ENCODE results near the gene COL27A1. TPM values are rescaled to one million over a fixed set of nuclear protein-coding genes. Genes with fewer than 3 reads are reported as not detected.

Gene COL27A1
- total RNA-seq, 2 donors from 2014 or later = 8.7 to 54.8 TPM

DNA sequence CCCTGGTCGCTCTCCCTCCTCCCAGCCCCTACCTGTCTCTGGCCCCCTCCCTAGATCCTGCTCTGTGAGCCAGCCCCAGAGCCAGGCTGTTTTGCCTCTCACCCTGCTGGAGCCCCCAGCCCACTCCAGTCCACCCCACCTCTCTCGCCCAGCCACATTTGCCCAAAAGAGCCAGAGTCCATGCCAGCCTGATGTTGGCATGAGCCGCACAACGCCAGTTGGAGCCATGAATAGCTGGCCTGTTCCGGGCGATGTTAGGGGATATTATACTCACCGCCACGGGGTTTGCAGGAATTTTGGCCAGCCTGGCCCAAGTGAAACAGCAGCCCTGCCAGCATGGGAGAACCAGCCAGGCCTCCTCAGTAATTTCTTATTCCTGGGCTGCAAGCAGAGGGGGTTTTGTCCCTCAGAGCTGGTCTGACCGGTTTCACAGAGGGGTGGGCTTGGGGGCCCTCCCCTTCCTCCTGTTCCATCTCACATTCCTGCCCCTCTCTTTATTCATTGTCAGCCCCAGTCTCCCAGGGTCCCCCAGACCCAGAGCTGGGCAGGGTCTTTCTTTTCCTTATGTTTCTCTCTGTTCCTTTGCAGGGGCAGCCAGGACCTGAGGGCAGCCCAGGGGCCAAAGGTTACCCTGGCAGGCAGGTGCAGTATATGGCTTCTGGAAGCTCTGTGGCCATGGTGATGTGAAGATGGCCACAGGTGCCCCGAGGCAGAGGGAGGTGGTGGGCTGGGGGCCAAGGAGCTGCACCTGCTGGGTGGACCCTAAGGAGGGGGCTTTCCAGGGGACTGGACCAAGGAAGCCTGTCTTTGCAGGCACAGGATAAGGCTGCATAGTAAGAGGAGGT is 50.1 kb downstream of the COL27A1 start:
- DNase-seq (ENCODE audit: low spot score) = peak; percentile 18
- H3K27ac ChIP-seq = peak overlapping the region in 1 of 2 donors; percentile 50
- no peak for TF ChIP-seq POLR2A (IDR thresholded peaks at IDR 0.05)
- TF ChIP-seq POLR2AphosphoS5 (IDR thresholded peaks at IDR 0.05) = no peak
- TF ChIP-seq, protein P1, sequence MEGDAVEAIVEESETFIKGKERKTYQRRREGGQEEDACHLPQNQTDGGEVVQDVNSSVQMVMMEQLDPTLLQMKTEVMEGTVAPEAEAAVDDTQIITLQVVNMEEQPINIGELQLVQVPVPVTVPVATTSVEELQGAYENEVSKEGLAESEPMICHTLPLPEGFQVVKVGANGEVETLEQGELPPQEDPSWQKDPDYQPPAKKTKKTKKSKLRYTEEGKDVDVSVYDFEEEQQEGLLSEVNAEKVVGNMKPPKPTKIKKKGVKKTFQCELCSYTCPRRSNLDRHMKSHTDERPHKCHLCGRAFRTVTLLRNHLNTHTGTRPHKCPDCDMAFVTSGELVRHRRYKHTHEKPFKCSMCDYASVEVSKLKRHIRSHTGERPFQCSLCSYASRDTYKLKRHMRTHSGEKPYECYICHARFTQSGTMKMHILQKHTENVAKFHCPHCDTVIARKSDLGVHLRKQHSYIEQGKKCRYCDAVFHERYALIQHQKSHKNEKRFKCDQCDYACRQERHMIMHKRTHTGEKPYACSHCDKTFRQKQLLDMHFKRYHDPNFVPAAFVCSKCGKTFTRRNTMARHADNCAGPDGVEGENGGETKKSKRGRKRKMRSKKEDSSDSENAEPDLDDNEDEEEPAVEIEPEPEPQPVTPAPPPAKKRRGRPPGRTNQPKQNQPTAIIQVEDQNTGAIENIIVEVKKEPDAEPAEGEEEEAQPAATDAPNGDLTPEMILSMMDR (IDR thresholded peaks at IDR 0.05) = no peak

DNA sequence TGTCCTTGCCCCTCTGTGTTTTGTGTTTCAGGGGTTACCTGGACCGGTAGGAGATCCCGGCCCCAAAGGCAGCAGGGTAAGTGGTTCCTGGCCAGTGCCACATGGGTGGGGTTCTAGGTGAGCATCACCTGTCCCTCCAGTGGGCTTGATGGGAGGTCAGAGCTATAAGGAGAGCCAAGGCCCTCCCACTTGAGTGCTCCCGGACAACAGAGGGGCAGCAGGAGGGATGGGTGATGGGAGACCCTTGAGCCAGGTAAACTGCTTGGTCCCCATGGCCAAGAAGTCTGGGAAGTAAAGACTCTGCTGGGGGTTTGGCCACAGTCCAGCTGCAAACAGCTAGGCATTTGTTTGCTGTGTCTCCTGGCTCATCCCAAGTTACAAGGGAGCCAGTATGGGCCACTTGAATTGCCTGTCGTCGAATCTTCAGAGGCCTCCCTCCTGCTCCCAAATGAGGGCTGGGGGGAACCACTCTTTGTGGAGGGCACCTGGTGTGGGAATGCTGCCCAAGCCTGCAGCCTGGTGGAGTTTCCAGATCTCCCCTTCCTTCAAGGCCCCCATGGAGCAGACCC is 51.0 kb downstream of the COL27A1 start:
- intact Hi-C loops (cut with DNase I) = no loop called here
- H3K27ac ChIP-seq = peak overlapping the region; percentile 24 to 50

More for the DNA sequence above, 50.1 kb downstream of the COL27A1 start:
- H3K9me3 ChIP-seq = no peaks in the 10 kb centered on the region
- WGBS = 24% methylated on average over 9 of the region's 10 CpGs
- intact Hi-C loops (cut with DNase I) = no loop called here
- no peak overlapping the region for H3K4me3 ChIP-seq
- H3K36me3 ChIP-seq = no peaks in the 10 kb centered on the region
- no peaks in the 10 kb centered on the region for H3K27me3 ChIP-seq (replicated peaks; ENCODE audit: insufficient read depth)
- peaks cover 2% of the 10 kb centered on the region for H3K4me1 ChIP-seq (replicated peaks)

DNA sequence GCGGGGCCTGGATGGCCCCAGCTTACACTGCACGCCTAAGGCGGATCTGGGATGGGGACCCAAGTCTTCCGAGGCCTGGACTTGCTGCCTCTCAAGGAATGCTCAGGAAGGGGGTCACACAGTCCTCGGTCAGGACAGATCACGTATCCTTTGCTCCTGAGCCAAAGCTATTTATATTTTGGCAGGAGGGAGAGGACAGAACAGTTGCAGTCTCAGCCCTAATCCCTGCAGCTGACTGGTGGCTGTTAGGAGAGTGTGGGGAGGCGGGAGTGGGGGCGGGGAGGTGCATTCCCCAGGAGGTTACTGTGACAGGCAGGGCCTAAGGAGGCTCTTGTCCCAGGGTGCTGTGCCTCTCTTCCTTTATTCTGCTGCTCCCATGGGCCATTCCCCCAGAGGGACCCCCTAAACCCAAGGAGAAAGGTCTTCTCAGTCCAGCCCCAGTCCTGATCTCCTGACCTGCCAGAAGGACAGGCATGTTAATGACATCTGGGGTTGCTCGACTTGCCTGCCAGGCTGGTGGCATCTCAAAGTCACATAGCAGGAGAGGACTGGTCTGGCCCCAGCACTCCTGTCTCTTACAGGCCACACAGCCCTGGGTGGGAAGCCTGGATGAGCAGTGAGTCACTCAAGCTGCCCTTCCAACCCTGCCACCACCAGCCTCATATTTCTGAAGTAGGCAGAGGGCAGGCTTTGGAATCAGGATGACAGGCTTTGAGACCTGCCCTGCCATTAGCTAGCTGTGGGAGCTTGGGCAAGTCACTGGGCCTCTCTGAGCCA is 51.9 kb downstream of the COL27A1 start:
- Histone ChIP-seq H3K9me3 (no peaks in the 10 kb centered on the region), H3K36me3 (no peaks in the 10 kb centered on the region), H3K4me3 (no peak overlapping the region), H3K27ac (peak overlapping the region; percentile 24 to 50), H3K27me3 (replicated peaks; ENCODE audit: insufficient read depth) (no peaks in the 10 kb centered on the region), H3K4me1 (replicated peaks) (peaks cover 2% of the 10 kb centered on the region)
- TF ChIP-seq POLR2AphosphoS5 (IDR thresholded peaks at IDR 0.05) (peak; percentile 46), POLR2A (IDR thresholded peaks at IDR 0.05) (no peak)
- intact Hi-C loops (cut with DNase I) = no loop called here
- peak; percentile 36 for DNase-seq (ENCODE audit: low spot score)
- 18% methylated on average over 9 of the region's 9 CpGs for WGBS

More for the DNA sequence above, 51.0 kb downstream of the COL27A1 start:
- H3K36me3 ChIP-seq = no peaks in the 10 kb centered on the region
- H3K9me3 ChIP-seq = no peaks in the 10 kb centered on the region
- no peak for DNase-seq (ENCODE audit: low spot score)
- no peaks in the 10 kb centered on the region for H3K27me3 ChIP-seq (replicated peaks; ENCODE audit: insufficient read depth)
- no peak overlapping the region for H3K4me3 ChIP-seq
- WGBS = 58% methylated on average over 5 of the region's 5 CpGs
- TF ChIP-seq, protein P1 (IDR thresholded peaks at IDR 0.05) = no peak
- TF ChIP-seq POLR2AphosphoS5 (IDR thresholded peaks at IDR 0.05) (no peak), POLR2A (IDR thresholded peaks at IDR 0.05) (no peak)
- H3K4me1 ChIP-seq (replicated peaks) = peaks cover 2% of the 10 kb centered on the region

DNA sequence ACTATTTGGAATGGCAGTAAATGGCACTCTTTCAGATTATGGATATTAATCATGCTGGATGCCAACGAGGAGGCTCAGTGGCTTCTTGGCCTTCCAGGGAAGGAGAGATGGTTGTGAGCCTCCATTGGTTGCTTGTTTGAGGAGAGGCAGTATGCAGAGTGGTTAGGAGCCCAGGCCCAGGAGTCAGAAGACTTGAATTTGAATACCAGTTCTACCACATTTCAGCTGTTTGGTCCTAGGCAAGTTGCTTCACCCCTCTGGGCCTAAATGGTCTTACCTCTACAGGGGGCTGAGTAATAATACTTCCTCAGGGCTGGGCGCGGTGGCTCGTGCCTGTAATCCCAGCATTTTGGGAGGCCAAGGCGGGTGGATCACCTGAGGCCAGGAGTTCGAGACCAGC is 52.5 kb downstream of the COL27A1 start:
- intact Hi-C loops (cut with DNase I) = no loop called here
- no peak for DNase-seq (ENCODE audit: low spot score)
- Histone ChIP-seq H3K4me1 (replicated peaks) (peaks cover 2% of the 10 kb centered on the region), H3K9me3 (no peaks in the 10 kb centered on the region), H3K4me3 (no peak overlapping the region), H3K36me3 (no peaks in the 10 kb centered on the region), H3K27ac (peak overlapping the region in 1 of 2 donors; percentile 50), H3K27me3 (replicated peaks; ENCODE audit: insufficient read depth) (no peaks in the 10 kb centered on the region)
- 87% methylated on average over 6 of the region's 6 CpGs for WGBS
- TF ChIP-seq, protein P1 (IDR thresholded peaks at IDR 0.05) = no peak
- no peak for TF ChIP-seq POLR2AphosphoS5 (IDR thresholded peaks at IDR 0.05)
- TF ChIP-seq POLR2A (IDR thresholded peaks at IDR 0.05) = no peak

DNA sequence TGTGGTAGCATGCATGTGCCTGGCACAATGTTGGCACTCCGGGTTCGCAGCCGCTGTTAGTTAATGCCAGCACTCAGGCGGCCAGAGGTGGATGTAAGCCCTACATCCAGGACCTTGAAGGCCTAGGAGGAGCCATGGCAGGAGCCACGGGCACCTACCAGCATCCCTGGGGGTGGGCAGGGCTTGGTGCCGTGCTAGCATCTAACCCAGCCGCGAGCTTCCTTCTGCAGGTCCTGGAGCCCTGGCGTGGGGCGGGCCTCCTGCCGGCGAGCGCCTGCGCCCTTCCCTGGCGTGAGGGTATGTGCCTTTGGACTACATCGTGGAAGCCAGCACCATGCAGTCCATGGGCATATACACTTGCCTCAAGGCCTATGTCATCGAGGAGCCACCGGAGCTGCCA is 53.8 kb downstream of the COL27A1 start:
- no peaks in the 10 kb centered on the region for H3K9me3 ChIP-seq
- intact Hi-C loops (cut with DNase I) = no loop called here
- H3K4me1 ChIP-seq (replicated peaks) = peaks cover 2% of the 10 kb centered on the region
- H3K4me3 ChIP-seq = no peak overlapping the region
- no peaks in the 10 kb centered on the region for H3K36me3 ChIP-seq
- WGBS = 95% methylated on average over 15 of the region's 18 CpGs
- H3K27ac ChIP-seq = no peak overlapping the region
- TF ChIP-seq POLR2AphosphoS5 (IDR thresholded peaks at IDR 0.05) (no peak), POLR2A (IDR thresholded peaks at IDR 0.05) (no peak)
- TF ChIP-seq, protein P1 (IDR thresholded peaks at IDR 0.05) = no peak
- H3K27me3 ChIP-seq (replicated peaks; ENCODE audit: insufficient read depth) = no peaks in the 10 kb centered on the region
- DNase-seq (ENCODE audit: low spot score) = no peak

Measured in prostate gland (tissue), 2 donors.